SKM-1 treated with dmso at 0.1 percent for 144 hours (cell line): ENCODE data around the gene CXorf65.

Source experiments
- DNase-seq: peaks from one replicate; lab custom pipeline; 2025; ENCODE audit not compliant: unreplicated experiment; lab: John Stamatoyannopoulos, UW

Gene CXorf65

GRCh38 chrX:71106427-71106826, at the start of gene CXorf65:
CXorf65 (minus strand) TSS chrX:71106740; CDS start chrX:71106556, 184 bp downstream.
- DNase-seq: no peak

GRCh38 chrX:71154641-71155040, 48.1 kb upstream of the CXorf65 start:
- DNase-seq: no peak

- DNase-seq: no peak
Observed at GRCh38 chrX:71154196-71154595, 47.7 kb upstream of the CXorf65 start.

GRCh38 chrX:71151366-71151765, 44.8 kb upstream of the CXorf65 start:
- DNase-seq: no peak

- DNase-seq: no peak
Observed at GRCh38 chrX:71148278-71148663, 41.7 kb upstream of the CXorf65 start.

GRCh38 chrX:71147496-71148277, 41.1 kb upstream of the CXorf65 start:
- no peak for DNase-seq

GRCh38 chrX:71144651-71145050, 38.1 kb upstream of the CXorf65 start, which contains the start of gene NLGN3:
NLGN3 (plus strand) TSS chrX:71144841; CDS start chrX:71147750, 2,909 bp downstream.
- DNase-seq: no peak

- DNase-seq: no peak
Observed at GRCh38 chrX:71143508-71143907, 37.0 kb upstream of the CXorf65 start.

GRCh38 chrX:71140440-71140839, 33.9 kb upstream of the CXorf65 start:
- DNase-seq: no peak

GRCh38 chrX:71131510-71131909, 25.0 kb upstream of the CXorf65 start:
- no peak for DNase-seq

GRCh38 chrX:71128915-71129765, 22.6 kb upstream of the CXorf65 start:
- peak; percentile 45 for DNase-seq

GRCh38 chrX:71128166-71128833, 21.8 kb upstream of the CXorf65 start:
- no peak for DNase-seq

GRCh38 chrX:71118985-71119535, 12.5 kb upstream of the CXorf65 start:
- DNase-seq: no peak

GRCh38 chrX:71118032-71118984, 11.8 kb upstream of the CXorf65 start, which contains the start of gene MED12:
MED12 (plus strand) TSS chrX:71118596; CDS start chrX:71118755, 159 bp downstream.
- DNase-seq: peak; percentile 38

- DNase-seq: no peak
Observed at GRCh38 chrX:71117358-71117757, 10.8 kb upstream of the CXorf65 start.

- DNase-seq: no peak
Observed at GRCh38 chrX:71111921-71112431, 5.4 kb upstream of the CXorf65 start.

- no peak for DNase-seq
Observed at GRCh38 chrX:71111141-71111843, 4.8 kb upstream of the CXorf65 start, which contains the start of gene IL2RG. IL2RG (minus strand) TSS chrX:71111577; CDS start chrX:71111539, 38 bp downstream.

GRCh38 chrX:71109051-71109450, 2.5 kb upstream of the CXorf65 start:
- DNase-seq: no peak
